NCI-H1105 (cell line): ENCODE measurements around the gene JAML.
"Not testable (repeated sequence)": the region's sequence is repeated elsewhere in the genome, so short reads cannot be mapped to it uniquely, and the experiment has no call there.

Experiments
- DNase-seq: peaks from one replicate; lab custom pipeline; 2025; lab: John Stamatoyannopoulos, UW

Gene JAML

DNA sequence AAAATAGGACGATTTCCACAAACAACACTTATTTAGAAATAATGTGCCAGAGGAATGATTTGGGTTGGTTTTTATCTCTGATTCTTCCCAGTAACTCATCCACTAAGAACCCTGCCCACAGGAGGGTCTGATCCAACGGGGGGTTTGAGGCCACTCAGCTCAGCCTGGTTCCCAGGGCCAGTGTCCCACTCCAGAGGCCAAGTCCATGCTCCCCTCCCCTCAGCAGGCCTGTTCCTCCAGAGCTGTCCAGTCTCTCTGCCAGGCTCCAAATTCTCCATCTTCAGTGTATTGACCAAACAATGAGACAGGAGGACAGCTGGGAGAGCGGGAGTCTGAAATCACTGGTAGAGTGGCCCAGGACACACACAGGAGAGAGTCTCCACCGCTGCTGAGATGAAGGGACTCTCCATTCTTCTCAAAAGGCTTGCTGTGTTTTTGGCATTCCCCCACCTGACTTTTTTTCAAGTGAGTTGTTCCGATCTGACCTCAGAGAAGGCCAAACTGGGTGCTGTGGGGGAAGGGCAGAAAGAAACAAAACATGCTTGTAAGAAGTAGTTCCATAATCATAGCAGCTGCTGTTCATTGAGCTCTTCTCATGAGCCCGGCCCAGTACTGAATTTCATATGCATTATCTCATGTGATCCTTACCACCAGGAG, 30.8 kb downstream of the JAML start:
- DNase-seq, result no peak

- DNase-seq, result not testable (repeated sequence)
Measured at GRCh38 chr11:118192817-118193216, 32.0 kb downstream of the JAML start.

DNA sequence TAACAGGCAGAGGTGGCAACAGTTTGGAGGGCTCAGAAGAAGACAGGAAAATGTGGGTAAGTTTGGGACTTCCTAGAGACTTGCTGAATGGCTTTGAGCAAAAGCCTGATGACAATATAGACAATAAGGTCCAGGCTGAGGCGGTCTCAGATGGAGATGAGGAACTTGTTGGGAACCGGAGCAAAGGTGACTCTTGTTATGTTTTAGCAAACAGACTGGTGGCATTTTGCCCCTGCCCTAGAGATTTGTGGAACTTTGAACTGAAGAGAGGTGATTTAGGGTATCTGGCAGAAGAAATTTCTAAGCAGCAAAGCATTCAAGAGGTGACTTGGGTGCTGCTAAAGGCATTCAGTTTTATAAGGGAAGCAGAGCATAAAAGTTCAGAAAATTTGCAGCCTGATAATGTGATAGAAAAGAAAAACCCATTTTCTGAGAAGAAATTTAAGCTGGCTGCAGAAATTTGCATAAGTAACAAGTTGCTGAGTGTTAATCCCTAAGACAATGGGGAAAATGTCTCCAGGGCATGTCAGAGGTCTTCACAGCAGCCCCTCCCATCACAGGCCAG, 33.8 kb downstream of the JAML start:
- not testable (repeated sequence) for DNase-seq

- no peak for DNase-seq
Measured at GRCh38 chr11:118186346-118187107, 38.3 kb downstream of the JAML start.

DNA sequence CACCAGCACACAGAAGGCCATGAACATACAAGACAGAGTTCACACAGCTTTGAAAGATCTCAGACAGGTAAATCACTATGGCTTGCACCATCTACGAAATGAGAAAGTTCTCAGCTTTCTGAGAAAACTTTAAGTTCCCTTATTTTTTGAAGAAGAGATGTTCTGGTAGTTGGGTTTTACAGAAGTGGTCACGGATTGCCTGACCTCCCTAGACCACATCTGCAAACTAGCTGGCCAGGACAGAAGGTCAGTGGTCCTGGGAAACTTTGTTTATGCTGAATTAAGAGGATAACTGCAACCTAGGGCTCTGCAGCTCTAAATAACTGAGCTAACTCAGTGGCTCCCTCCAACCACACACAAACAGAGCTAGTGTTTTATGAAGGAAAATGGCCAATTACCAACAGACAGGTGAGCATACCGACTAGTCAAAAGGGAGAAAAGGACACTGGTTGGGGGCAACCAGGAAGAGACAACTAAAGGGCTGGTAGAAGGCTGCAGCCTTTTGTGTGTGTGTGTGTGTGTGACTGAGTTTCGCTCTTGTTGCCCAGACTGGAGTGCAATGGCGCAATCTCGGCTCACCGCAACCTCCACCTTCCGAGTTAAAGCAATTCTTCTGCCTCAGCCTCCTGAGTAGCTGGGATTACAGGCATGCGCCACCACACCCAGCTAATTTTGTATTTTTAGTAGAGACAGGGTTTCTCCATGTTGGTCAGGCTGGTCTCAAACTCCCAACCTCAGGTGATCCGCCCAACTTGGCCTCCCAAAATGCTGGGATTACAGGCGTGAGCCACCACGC, 39.8 kb downstream of the JAML start:
- DNase-seq, result no peak

DNA sequence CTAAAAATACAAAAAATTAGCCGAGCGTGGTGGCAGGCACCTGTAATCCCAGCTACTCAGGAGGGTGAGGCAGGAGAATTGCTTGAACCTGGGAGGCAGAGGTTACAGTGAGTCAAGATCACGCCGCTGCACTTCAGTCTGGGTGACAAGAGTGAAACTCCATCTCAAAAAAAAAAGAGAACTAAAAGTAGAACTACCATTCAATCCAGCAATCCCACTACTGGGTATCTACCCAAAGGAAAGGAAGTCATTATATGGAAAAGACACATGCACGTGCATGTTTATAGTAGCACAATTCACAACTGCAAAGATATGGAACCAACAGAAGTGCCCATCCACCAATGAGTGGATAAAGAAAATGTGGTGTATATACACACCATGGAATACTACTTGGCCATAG, 41.1 kb downstream of the JAML start:
- DNase-seq, result not testable (repeated sequence)

DNA sequence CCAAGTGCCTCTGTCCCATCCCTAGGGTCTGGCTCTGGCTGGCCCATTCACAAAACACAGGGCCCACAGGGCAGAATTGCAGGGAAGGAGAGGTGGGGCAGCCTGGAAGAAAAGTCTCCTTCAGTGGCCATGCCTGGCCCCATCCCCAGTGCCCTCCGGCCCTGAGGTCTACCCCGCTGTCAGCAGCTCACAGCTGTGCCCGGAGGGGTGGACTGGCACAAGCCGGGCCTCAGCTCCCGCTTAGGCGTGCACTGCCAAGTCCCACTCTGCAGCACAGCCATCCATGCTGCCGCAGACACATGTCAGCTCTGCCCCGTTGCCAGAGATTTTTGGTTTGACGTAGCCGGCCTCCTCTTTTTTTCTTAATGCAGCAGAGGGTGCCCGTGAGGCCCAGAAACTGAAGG, 44.5 kb downstream of the JAML start:
- no peak for DNase-seq

DNA sequence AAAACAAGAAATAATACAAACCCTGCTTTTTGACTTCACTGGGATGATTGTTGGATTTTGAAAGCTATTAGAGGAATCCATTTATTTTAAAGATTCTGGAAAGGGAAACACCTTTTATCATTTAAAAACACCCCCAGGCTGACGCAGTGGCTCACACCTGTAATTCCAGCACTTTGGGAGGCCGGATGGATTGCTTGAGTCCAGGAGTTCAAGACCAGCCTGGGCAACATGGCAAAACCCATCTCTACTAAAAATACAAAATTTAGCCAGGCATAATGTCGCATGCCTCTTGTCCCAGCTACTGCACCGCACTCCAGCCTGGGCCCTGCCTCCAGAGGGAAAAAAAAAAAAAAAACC, 48.1 kb downstream of the JAML start:
- DNase-seq, result no peak

- no peak for DNase-seq
Measured at GRCh38 chr11:118175993-118176777, 48.6 kb downstream of the JAML start, which contains the start of gene SCN2B. Gene SCN2B, minus strand, starts transcription at chr11:118176639. Its CDS starts 208 bp downstream, at chr11:118176431.

DNA sequence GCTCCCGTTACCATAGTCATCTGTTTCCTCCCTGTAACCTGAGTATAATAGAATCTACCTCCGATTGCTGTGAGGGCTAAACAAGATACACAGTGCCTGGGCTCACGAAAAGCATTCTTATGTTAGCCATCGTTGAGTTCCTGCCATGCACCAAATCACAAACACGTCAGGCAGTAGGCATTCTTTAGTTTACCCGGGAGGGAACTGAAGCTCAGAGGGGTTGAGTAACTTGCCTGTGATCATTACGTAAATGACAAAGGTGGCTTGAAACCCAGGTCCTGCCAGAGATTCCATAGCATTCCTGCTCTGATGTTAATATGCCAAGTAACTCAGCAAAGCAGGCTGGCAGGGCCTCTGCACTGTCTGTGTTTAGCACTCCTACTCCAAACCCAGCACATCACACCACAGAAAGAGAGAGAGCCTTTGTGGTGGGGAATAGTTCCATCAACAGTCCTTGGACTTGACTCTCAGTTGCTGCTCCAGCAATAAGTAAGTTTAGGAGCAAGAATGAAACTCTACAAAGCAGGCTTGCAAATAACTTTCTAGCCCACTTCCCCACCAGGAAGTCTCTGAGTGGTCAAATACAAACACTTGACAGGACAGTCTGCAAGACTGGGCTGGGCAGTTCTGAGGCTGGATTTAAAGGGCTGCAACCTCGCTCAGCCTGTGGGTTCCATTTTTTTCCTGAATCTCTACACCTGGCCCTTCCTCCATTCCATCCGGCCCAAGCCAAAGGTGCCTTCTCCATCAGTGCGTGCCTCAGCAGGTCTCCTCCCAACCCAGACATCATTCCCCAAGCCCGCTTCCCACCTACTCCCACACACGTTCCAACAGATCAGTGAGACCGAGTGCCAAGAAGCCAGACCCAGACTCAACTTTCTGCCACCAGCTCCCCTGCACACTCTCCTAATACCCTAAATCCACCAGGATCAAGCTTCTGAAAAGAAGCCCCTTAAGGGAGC, 49.5 kb downstream of the JAML start:
- DNase-seq, result no peak

DNA sequence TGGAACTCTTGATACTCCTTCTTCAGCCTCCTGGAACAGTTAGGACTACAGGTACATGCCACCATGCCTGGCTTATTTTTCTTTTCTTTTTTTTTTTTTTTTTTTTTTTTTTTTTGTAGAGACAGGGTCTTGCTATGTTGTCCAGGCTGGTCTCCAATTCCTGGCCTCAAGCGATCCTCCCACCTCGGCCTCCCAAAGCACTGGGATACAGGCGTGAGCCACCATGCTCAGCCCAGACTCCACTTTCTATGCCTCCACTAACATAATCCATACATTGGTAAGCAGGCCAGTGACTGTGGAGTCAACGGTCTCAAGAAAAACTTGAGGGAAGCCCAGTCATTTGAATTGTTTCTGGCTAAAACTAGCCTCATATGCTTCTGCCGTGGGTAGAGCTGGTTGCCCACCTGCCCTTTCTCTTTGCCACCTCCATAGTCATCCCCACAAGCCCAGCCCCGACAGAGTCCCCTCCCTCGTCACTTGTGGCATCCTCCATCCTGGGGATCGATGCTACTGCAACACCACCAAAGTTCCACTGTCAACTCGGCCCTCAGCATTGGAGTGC, 50.7 kb downstream of the JAML start:
- DNase-seq, result no peak

- no peak for DNase-seq
Measured at GRCh38 chr11:118172356-118172755, 52.5 kb downstream of the JAML start.

DNA sequence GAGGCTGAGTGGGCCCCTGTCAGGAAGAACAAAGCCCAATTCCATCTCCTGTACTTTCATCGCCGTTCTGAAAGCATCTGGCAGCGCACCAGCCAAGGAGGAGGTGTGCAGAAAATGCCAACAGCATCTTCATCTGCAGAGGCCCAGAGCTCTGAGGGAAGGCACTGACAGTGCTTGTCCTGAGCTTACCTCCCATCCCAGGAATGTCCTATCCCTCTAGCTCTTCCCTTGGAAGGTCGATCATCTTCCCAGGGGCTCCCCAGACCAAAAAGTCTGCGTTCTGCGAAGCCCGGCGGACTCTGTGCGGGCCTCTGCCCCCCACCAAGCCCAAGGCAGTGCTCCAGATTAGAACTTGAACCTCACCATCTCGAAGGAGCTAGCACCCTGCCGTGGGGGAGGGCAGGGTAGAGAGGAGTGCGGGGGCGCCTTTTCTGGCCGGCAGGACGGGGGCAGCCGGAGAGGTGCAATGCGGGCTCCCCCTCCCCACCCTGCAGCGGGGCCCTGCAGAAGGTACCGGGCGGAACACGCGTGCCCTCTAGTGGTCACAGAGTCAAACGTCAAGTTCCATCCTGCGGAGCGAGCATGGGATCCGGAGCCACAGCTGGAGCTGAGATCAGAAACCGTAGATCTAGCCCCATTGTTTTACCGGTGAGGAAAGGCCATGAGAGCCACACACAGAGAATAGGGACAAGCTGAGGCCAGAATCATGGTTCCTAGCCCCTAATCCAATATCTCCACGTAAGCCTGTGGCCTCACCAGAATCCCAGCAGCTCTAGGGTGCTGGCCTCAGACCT, 53.3 kb downstream of the JAML start:
- DNase-seq, result peak; percentile 90

DNA sequence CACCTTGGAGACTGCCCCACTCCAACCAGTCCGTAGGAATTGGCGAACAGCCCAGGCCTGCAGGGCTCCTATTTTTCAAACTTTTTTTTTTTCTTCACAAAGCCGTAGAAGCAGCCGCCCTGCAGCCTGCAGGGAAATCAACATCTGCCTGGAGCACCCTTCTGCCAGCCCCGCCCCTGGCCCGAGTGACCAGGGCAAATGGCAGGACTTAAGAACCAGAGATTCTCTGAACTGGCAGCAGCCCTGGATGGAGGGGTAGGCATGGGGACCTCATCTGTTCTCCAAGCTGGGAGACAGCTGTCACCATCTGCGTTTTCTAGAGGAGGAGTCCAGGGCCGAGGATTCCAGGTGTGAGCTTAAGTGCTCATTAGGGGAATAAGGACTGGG, 53.9 kb downstream of the JAML start:
- peak; percentile 90 for DNase-seq

DNA sequence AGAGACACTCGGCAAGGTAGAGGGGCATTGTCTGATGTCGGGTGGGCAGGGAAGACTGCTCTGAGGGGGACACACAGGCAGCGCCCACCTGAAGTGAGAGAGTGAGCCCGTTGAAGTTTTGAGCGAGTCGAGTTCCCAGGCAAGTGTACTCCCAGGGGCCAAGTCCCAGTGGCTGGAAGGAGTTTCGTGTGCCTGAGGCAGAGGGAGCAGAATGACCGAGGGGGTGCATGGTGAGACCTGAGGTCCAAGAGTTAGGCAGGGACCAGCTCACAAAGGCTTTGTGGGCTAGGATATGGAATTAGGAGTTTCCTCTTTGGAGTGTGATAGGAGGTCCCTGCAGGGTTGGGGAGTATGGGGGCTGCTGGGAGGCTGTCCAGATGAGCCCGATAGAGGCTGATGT, 54.6 kb downstream of the JAML start:
- no peak for DNase-seq

DNA sequence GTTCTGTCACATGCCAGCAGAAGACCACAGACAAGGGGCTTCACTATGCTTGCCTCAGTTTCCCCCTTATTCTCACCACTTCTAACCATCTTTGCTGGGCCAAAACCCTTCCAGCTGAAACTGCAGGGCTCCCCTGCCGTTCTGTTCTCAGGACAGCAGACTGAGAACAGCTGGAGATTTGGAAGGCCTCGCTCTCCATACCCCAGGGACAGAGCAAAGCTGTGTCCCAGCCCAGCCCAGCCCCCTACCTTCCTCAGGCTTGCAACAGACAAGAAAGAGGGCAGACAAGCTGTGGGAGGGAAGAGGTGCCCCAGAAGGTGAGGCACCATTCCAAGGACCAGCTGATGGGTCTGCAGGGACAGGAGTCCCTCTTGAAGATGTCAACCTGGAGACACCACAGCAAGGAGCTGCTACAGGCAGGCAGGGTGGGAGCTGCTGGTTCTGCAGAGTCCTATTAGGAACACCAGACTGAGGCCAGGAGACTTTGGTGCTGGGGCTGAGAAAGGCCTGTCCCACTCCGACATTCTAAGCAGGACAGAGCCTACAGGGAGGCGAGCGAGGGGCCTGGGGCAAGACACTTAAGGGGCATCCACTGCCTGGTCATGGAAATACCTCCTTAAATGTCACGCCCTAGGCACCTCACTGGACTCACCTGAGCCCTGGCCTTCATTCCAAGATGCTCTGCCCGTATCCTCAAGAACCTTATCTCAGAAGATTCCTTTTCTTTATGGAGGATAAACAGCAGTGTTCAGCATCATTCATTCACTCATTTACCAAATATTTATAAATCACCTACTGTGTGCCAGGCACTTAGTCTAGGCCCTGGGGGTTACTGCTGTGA, 55.3 kb downstream of the JAML start:
- no peak for DNase-seq

DNA sequence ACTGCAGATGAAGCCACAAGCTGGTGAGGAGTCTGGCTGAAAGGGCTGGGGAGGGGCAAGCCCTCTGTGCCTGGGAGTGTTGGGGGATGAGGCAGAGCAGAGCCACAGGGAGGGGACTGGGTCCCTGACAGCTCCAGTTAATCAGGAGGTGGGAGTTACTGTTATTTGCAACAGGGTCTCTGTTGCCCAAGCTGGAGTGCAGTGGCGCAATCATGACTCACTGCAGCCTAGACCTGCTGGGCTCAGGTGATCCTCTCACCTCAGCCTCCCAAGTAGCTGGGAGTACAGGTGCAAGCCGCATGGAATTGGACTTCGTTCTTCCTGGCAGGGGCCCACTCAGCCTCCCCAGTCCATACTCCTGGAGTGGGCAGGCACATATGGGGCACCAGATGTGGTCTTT, 56.1 kb downstream of the JAML start:
- no peak for DNase-seq

DNA sequence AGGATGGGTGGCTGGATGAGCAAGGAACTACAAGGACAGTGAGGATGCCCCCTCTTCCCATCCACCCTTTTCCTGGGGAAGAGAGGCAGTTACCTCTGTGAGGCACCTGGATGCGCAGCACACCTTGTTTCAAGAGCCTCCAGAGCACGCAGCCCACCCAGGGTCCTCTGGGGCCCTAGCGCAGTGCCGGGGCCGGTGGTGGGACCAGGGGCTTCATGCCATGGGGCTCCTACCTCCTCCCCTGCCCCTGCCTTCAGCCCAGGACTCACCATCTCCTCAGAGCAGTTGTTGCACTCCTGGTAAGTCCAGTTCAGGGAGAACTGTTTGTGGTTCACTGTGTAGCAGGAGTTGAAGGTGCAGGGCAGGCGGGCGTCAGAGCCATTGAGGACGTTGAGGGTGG, 56.5 kb downstream of the JAML start:
- DNase-seq, result no peak

GRCh38 chr11:118167906-118168305, 56.9 kb downstream of the JAML start:
- DNase-seq, result no peak
